K562 (cell line): ENCODE measurements around the gene VWA7. TPM values are rescaled to one million over a fixed set of nuclear protein-coding genes. Genes with fewer than 3 reads are reported as not detected.

ENCODE experiments used
- HDGF ChIP-seq: fragments of 450-650 bp; IDR thresholded peaks from 2 replicates; pipeline ENCODE4 v1.6.1; 2016
- HNRNPUL1 ChIP-seq: fragments of 200-400 bp; formaldehyde crosslinking; IDR thresholded peaks from 2 replicates; pipeline ENCODE4 v1.6.1; 2017; ENCODE audit warnings: low read length
- IFI16 ChIP-seq: fragments of 250-450 bp; sonication (Bioruptor Pico); IDR thresholded peaks from 2 replicates; pipeline ENCODE4 v2.1.2; 2022; ENCODE audit warnings: mild to moderate bottlenecking, inconsistent platforms
- MYNN ChIP-seq, 2 experiments: sonication (generic); formaldehyde crosslinking in 1 of 2; IDR thresholded peaks; 2 replicates each; pipeline versions ENCODE4 v1.5.0 to v1.6.1; 2016 to 2020; ENCODE audit warnings: antibody characterized with exemption in 1 of 2, missing genetic modification reagents in 1 of 2
- NUFIP1 ChIP-seq: fragments of 450-650 bp; IDR thresholded peaks from 2 replicates; pipeline ENCODE4 v1.6.1; 2018; ENCODE audit not compliant: partially characterized antibody
- PHF20 ChIP-seq: fragments of 450-650 bp; IDR thresholded peaks from 2 replicates; pipeline ENCODE4 v1.6.1; 2018; ENCODE audit not compliant: partially characterized antibody
- RCOR1 ChIP-seq, 2 experiments: IDR thresholded peaks; 2 replicates each; pipeline ENCODE4 v1.6.1; 2012; ENCODE audit warnings: low read depth in 2 of 2, low read length in 2 of 2, borderline replicate concordance in 1 of 2, improper control_type of control experiment in 1 of 2
- SMAD4 ChIP-seq: fragments of 250-450 bp; sonication (Bioruptor Pico); conservative IDR thresholded peaks from 2 replicates; pipeline ENCODE4 v1.8.0; 2021; ENCODE audit warnings: inconsistent platforms, mild to moderate bottlenecking, moderate library complexity
- SMARCC2 ChIP-seq: fragments of 450-650 bp; IDR thresholded peaks from 2 replicates; pipeline ENCODE4 v1.6.1; 2017; ENCODE audit warnings: antibody characterized with exemption, moderate library complexity, mild to moderate bottlenecking, low read depth
- SMC3 ChIP-seq: conservative IDR thresholded peaks from 2 replicates; pipeline ENCODE4 v1.6.1; 2011; ENCODE audit warnings: low read depth, low read length, improper control_type of control experiment; ENCODE audit not compliant: insufficient read depth
- SOX6 ChIP-seq: fragments of 450-650 bp; IDR thresholded peaks from 2 replicates; pipeline ENCODE4 v1.6.1; 2014; ENCODE audit warnings: mild to moderate bottlenecking
- ZBTB17 ChIP-seq: fragments of 450-650 bp; formaldehyde crosslinking; IDR thresholded peaks from 2 replicates; pipeline ENCODE4 v1.4.0; 2020; ENCODE audit warnings: mild to moderate bottlenecking
- polyA plus RNA-seq, 8 experiments: library from polyadenylated mRNA; depleted of rRNA in 4 of 8; stranded (reverse) in 5 of 8; unstranded in 3 of 8; fragments of >200 nt; fragmentation: Nextera tagmentation in 2 of 8; fragmentation: Illumina TruSeq in 1 of 8; extraction: Ambion mirVana in 2 of 8; extraction: Trizol in 1 of 8; gene quantifications; 2 replicates each; pipeline versions ENCODE4 v1.2.1 to v1.2.3, GENCODE V29; 2011 to 2014; ENCODE audit warnings: inconsistent platforms in 1 of 8, missing spikeins in 1 of 8
- total RNA-seq, 7 experiments: library from RNA; depleted of rRNA in 6 of 7; stranded (reverse); fragments of >200 nt in 6 of 7; fragmentation: Illumina TruSeq in 2 of 7; extraction: Trizol in 2 of 7; gene quantifications; 2 replicates each; pipeline versions ENCODE4 v1.2.1 to v1.2.3, GENCODE V29; 2011 to 2021; ENCODE audit warnings: low replicate concordance in 1 of 7
- TF ChIP-seq, protein P1 (sequence below): fragments of 200-600 bp; sonication (generic); IDR thresholded peaks from one replicate; pipeline ENCODE4 v1.6.1; 2012; ENCODE audit warnings: mild to moderate bottlenecking, low read depth, low read length, inconsistent platforms
- TF ChIP-seq, protein P2 (sequence below): sonication (generic); formaldehyde crosslinking; IDR thresholded peaks from 2 replicates; pipeline ENCODE4 v1.8.0; 2023; ENCODE audit warnings: mild to moderate bottlenecking, missing genetic modification reagents

Gene VWA7
- total and polyA plus RNA-seq, 9 of the 15 experiments (the other 6 are each of a cell fraction or from before 2014, with no cell fraction given): 0.18 to 2.9 (median 0.95) TPM

DNA sequence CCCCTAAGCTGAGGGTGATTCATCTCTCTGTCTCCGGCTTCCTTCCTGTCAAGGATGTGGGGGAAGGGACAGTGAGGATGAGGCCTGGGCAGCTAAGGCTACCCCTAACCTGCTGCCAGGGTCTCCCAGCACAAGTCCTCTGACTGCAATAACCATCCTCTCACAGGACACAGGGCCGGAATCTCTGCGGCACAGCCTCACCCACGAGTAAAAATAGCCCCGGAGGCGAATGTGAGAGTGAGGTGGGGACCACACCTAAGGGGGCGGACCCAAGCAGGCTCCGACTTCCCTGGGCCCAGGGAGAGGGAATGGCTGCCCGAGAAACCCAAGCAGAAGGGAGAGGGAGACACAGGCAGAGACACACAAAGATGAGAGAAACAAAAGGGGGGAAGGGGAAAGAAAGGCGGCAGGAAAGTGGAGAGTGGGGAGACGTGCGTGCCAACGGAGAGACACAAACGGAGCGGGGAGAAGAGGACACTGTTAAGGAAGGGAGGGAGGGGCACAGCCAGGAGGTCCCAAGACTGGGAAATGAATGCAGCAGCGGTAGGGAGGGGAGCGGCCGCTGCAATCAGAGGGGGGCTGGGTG is 42.2 kb downstream of the VWA7 start (continued):
- TF ChIP-seq, protein P1, sequence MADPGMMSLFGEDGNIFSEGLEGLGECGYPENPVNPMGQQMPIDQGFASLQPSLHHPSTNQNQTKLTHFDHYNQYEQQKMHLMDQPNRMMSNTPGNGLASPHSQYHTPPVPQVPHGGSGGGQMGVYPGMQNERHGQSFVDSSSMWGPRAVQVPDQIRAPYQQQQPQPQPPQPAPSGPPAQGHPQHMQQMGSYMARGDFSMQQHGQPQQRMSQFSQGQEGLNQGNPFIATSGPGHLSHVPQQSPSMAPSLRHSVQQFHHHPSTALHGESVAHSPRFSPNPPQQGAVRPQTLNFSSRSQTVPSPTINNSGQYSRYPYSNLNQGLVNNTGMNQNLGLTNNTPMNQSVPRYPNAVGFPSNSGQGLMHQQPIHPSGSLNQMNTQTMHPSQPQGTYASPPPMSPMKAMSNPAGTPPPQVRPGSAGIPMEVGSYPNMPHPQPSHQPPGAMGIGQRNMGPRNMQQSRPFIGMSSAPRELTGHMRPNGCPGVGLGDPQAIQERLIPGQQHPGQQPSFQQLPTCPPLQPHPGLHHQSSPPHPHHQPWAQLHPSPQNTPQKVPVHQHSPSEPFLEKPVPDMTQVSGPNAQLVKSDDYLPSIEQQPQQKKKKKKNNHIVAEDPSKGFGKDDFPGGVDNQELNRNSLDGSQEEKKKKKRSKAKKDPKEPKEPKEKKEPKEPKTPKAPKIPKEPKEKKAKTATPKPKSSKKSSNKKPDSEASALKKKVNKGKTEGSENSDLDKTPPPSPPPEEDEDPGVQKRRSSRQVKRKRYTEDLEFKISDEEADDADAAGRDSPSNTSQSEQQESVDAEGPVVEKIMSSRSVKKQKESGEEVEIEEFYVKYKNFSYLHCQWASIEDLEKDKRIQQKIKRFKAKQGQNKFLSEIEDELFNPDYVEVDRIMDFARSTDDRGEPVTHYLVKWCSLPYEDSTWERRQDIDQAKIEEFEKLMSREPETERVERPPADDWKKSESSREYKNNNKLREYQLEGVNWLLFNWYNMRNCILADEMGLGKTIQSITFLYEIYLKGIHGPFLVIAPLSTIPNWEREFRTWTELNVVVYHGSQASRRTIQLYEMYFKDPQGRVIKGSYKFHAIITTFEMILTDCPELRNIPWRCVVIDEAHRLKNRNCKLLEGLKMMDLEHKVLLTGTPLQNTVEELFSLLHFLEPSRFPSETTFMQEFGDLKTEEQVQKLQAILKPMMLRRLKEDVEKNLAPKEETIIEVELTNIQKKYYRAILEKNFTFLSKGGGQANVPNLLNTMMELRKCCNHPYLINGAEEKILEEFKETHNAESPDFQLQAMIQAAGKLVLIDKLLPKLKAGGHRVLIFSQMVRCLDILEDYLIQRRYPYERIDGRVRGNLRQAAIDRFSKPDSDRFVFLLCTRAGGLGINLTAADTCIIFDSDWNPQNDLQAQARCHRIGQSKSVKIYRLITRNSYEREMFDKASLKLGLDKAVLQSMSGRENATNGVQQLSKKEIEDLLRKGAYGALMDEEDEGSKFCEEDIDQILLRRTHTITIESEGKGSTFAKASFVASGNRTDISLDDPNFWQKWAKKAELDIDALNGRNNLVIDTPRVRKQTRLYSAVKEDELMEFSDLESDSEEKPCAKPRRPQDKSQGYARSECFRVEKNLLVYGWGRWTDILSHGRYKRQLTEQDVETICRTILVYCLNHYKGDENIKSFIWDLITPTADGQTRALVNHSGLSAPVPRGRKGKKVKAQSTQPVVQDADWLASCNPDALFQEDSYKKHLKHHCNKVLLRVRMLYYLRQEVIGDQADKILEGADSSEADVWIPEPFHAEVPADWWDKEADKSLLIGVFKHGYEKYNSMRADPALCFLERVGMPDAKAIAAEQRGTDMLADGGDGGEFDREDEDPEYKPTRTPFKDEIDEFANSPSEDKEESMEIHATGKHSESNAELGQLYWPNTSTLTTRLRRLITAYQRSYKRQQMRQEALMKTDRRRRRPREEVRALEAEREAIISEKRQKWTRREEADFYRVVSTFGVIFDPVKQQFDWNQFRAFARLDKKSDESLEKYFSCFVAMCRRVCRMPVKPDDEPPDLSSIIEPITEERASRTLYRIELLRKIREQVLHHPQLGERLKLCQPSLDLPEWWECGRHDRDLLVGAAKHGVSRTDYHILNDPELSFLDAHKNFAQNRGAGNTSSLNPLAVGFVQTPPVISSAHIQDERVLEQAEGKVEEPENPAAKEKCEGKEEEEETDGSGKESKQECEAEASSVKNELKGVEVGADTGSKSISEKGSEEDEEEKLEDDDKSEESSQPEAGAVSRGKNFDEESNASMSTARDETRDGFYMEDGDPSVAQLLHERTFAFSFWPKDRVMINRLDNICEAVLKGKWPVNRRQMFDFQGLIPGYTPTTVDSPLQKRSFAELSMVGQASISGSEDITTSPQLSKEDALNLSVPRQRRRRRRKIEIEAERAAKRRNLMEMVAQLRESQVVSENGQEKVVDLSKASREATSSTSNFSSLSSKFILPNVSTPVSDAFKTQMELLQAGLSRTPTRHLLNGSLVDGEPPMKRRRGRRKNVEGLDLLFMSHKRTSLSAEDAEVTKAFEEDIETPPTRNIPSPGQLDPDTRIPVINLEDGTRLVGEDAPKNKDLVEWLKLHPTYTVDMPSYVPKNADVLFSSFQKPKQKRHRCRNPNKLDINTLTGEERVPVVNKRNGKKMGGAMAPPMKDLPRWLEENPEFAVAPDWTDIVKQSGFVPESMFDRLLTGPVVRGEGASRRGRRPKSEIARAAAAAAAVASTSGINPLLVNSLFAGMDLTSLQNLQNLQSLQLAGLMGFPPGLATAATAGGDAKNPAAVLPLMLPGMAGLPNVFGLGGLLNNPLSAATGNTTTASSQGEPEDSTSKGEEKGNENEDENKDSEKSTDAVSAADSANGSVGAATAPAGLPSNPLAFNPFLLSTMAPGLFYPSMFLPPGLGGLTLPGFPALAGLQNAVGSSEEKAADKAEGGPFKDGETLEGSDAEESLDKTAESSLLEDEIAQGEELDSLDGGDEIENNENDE: no peak
- TF ChIP-seq RCOR1 (IDR thresholded peaks at IDR 0.05; ENCODE audit: borderline replicate concordance in 1 of 2, low read depth in 2 of 2, low read length in 2 of 2) (peak in 1 of 2 experiments; percentile 95; a peak in 2 of 4 replicates), HDGF (no peak), SOX6 (no peak), PHF20 (no peak), SMARCC2 (peak; percentile 86), MYNN (IDR thresholded peaks at IDR 0.05) (no peak), MYNN (CRISPR knock-in tag; IDR thresholded peaks at IDR 0.05) (no peak), ZBTB17 (CRISPR knock-in tag) (0 out of 2 replicates have a peak, but pooled peaks have one; percentile 32), NUFIP1 (no peak), SMAD4 (CRISPR knock-in tag) (peak; percentile 62; the same call in 1 of the 2 replicates), SMC3 (no peak), HNRNPUL1 (no peak), IFI16 (no peak)
- TF ChIP-seq, protein P2, sequence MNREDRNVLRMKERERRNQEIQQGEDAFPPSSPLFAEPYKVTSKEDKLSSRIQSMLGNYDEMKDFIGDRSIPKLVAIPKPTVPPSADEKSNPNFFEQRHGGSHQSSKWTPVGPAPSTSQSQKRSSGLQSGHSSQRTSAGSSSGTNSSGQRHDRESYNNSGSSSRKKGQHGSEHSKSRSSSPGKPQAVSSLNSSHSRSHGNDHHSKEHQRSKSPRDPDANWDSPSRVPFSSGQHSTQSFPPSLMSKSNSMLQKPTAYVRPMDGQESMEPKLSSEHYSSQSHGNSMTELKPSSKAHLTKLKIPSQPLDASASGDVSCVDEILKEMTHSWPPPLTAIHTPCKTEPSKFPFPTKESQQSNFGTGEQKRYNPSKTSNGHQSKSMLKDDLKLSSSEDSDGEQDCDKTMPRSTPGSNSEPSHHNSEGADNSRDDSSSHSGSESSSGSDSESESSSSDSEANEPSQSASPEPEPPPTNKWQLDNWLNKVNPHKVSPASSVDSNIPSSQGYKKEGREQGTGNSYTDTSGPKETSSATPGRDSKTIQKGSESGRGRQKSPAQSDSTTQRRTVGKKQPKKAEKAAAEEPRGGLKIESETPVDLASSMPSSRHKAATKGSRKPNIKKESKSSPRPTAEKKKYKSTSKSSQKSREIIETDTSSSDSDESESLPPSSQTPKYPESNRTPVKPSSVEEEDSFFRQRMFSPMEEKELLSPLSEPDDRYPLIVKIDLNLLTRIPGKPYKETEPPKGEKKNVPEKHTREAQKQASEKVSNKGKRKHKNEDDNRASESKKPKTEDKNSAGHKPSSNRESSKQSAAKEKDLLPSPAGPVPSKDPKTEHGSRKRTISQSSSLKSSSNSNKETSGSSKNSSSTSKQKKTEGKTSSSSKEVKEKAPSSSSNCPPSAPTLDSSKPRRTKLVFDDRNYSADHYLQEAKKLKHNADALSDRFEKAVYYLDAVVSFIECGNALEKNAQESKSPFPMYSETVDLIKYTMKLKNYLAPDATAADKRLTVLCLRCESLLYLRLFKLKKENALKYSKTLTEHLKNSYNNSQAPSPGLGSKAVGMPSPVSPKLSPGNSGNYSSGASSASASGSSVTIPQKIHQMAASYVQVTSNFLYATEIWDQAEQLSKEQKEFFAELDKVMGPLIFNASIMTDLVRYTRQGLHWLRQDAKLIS: no peak
